Glutamatergic neuron (in vitro differentiated cells): ENCODE data around the gene AFF2. TPM values are rescaled to one million over a fixed set of nuclear protein-coding genes. Genes with fewer than 3 reads are reported as not detected.

ENCODE experiments used
- DNase-seq: peaks from one replicate; pipeline ENCODE4 v3.0.0; 2022
- H3K27ac Mint-ChIP-seq: one replicate; pipeline ENCODE4 v1.8.0; 2020; ENCODE audit warnings: mild to moderate bottlenecking, mixed read lengths, inconsistent platforms; ENCODE audit not compliant: unreplicated experiment
- H3K27me3 Mint-ChIP-seq: one replicate; pipeline ENCODE4 v1.8.0; 2020; ENCODE audit warnings: mild to moderate bottlenecking, moderate library complexity, mixed read lengths, inconsistent platforms; ENCODE audit not compliant: unreplicated experiment
- H3K36me3 Mint-ChIP-seq: one replicate; pipeline ENCODE4 v1.8.0; 2020; ENCODE audit warnings: mild to moderate bottlenecking, mixed read lengths, inconsistent platforms; ENCODE audit not compliant: unreplicated experiment
- H3K4me1 Mint-ChIP-seq: one replicate; pipeline ENCODE4 v1.8.0; 2020; ENCODE audit warnings: mild to moderate bottlenecking, low read depth, mixed read lengths, inconsistent platforms; ENCODE audit not compliant: unreplicated experiment
- H3K4me3 Mint-ChIP-seq: one replicate; pipeline ENCODE4 v1.8.0; 2020; ENCODE audit warnings: mild to moderate bottlenecking, mixed read lengths, inconsistent platforms; ENCODE audit not compliant: unreplicated experiment
- H3K9me3 Mint-ChIP-seq: one replicate; pipeline ENCODE4 v1.8.0; 2020; ENCODE audit warnings: mild to moderate bottlenecking, moderate library complexity, mixed read lengths, inconsistent platforms; ENCODE audit not compliant: unreplicated experiment
- total RNA-seq: library from RNA; stranded (reverse); fragmentation: NEBNext Ultra II Directional; extraction: Animal tissue kit (Norgen Biotek cat#: 25700); gene quantifications from one replicate; pipeline ENCODE4 v1.2.1, GENCODE V29; 2021; ENCODE audit not compliant: unreplicated experiment
- TF ChIP-seq, protein P1 (sequence below): fragments of 200-600 bp; sonication (generic); IDR thresholded peaks from one replicate; pipeline ENCODE4 v1.5.0; 2021; ENCODE audit not compliant: partially characterized antibody, unreplicated experiment

Gene AFF2
- total RNA-seq, 1 donor from 2014 or later, result 12.2 TPM

GRCh38 chrX:148474030-148474429 lies 26.4 kb upstream of the AFF2 start:
- Mint-ChIP-seq H3K4me3 (no peak overlapping the region), H3K36me3 (no peaks in the 10 kb centered on the region), H3K27me3 (no peaks in the 10 kb centered on the region), H3K4me1 (no peaks in the 10 kb centered on the region), H3K27ac (no peak overlapping the region), H3K9me3 (no peaks in the 10 kb centered on the region)
- TF ChIP-seq, protein P1, sequence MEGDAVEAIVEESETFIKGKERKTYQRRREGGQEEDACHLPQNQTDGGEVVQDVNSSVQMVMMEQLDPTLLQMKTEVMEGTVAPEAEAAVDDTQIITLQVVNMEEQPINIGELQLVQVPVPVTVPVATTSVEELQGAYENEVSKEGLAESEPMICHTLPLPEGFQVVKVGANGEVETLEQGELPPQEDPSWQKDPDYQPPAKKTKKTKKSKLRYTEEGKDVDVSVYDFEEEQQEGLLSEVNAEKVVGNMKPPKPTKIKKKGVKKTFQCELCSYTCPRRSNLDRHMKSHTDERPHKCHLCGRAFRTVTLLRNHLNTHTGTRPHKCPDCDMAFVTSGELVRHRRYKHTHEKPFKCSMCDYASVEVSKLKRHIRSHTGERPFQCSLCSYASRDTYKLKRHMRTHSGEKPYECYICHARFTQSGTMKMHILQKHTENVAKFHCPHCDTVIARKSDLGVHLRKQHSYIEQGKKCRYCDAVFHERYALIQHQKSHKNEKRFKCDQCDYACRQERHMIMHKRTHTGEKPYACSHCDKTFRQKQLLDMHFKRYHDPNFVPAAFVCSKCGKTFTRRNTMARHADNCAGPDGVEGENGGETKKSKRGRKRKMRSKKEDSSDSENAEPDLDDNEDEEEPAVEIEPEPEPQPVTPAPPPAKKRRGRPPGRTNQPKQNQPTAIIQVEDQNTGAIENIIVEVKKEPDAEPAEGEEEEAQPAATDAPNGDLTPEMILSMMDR, result no peak
- DNase-seq, result no peak

GRCh38 chrX:148492057-148492456 lies 8.4 kb upstream of the AFF2 start:
- H3K27ac Mint-ChIP-seq, result no peak overlapping the region
- TF ChIP-seq, protein P1, result no peak
- DNase-seq, result no peak
- H3K4me1 Mint-ChIP-seq, result no peaks in the 10 kb centered on the region
- no peaks in the 10 kb centered on the region for H3K36me3 Mint-ChIP-seq
- no peaks in the 10 kb centered on the region for H3K9me3 Mint-ChIP-seq
- no peaks in the 10 kb centered on the region for H3K27me3 Mint-ChIP-seq
- no peak overlapping the region for H3K4me3 Mint-ChIP-seq

DNA sequence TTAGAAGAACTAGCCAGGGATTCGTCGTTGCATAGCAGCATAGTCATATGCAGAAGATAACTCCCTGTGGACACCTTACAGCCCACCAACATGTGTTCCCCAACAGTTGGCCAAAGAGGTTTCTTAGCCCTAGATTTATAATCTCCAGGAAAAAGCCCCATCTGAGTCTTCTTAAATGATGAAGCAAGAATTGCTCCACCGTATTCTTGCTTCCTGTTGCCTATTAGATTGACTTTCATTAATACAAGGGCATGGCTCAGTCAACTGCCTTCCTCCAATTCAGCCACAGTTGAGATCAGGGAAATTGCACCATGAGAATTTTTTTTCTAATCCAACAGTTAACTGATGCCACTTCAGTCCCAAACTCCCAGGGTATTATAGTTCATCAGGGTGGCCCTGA lies 5.2 kb upstream of the AFF2 start:
- no peak overlapping the region for H3K27ac Mint-ChIP-seq
- no peak for DNase-seq
- no peak overlapping the region for H3K4me3 Mint-ChIP-seq
- no peaks in the 10 kb centered on the region for H3K36me3 Mint-ChIP-seq
- H3K27me3 Mint-ChIP-seq, result no peaks in the 10 kb centered on the region
- no peaks in the 10 kb centered on the region for H3K4me1 Mint-ChIP-seq
- H3K9me3 Mint-ChIP-seq, result peaks cover 5% of the 10 kb centered on the region
- TF ChIP-seq, protein P1, result no peak

GRCh38 chrX:148498067-148498466 lies 2.4 kb upstream of the AFF2 start:
- Mint-ChIP-seq H3K9me3 (peaks cover 9% of the 10 kb centered on the region), H3K36me3 (no peaks in the 10 kb centered on the region), H3K27me3 (peaks cover 2% of the 10 kb centered on the region), H3K4me1 (no peaks in the 10 kb centered on the region), H3K4me3 (no peak overlapping the region), H3K27ac (no peak overlapping the region)
- TF ChIP-seq, protein P1, result no peak
- no peak for DNase-seq

DNA sequence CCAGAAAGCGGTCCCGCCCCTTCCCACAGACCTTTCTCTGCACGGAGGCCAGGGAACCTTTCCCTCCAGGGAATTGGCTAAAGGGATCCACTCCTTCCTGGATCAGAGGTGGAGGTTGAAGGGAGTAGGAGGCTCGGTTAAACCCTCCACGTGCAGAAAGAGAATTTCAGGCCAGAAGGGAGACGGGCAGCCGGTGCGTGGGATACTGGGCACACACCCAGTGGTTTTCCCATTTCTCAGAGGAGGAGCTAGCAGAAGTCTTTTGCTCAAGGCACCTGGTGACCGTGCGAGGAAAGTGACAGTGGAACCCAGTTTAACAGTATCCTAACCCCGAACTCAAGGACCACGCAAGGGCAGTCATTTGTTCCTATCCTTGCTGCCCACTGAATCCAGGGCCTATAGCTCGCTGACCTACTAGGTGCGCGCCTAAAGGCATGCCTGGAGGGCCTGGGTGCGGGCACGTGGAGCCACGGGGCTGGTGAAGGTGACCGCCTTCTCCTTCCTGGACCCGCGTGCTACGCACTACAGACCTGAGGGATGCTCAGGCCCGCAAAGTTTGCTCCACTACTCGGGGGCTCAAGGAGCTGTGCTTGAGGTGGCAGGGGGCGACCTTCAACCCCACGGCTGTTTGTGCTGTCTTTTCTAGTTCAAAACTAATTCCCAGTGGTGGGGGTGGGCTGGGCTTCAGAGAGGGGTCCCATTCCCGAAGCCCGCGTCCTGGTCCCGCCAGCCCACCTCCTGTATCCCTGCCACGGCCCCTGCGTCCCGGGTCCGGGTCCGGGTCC lies 587 bp upstream of the AFF2 start:
- Mint-ChIP-seq H3K9me3 (peaks cover 9% of the 10 kb centered on the region), H3K27ac (no peak overlapping the region), H3K27me3 (peaks cover 2% of the 10 kb centered on the region), H3K36me3 (no peaks in the 10 kb centered on the region), H3K4me3 (peak overlapping the region; percentile 14), H3K4me1 (peaks cover 1% of the 10 kb centered on the region)
- TF ChIP-seq, protein P1, result no peak
- no peak for DNase-seq
